ENCODE results near the gene GIMAP8. TPM values are rescaled to one million over a fixed set of nuclear protein-coding genes. Genes with fewer than 3 reads are reported as not detected.

The GIMAP8 gene
- total RNA-seq, 1 experiment from 2014 or later = not detected

GRCh38 chr7:150465414-150465813 lies 15.0 kb downstream of the GIMAP8 start:
- no peaks in the 10 kb centered on the region for H3K36me3 Mint-ChIP-seq (ENCODE audit: insufficient read depth in 1 of 3, low read depth in 3 of 3)
- no peak overlapping the region for H2BK120ac ChIP-seq (ENCODE audit: low read depth, low read length, poor library complexity, severe bottlenecking)
- H4K8ac ChIP-seq (replicated peaks; ENCODE audit: insufficient read length, low read depth, low read length) = no peak overlapping the region
- no peak overlapping the region for H4K91ac ChIP-seq (ENCODE audit: insufficient read length, low read depth, low read length)
- H3K79me2 ChIP-seq (ENCODE audit: insufficient read depth, low read length) = no peaks in the 10 kb centered on the region
- no peak overlapping the region for H2BK5ac ChIP-seq (ENCODE audit: insufficient read length, low read length)
- no peak overlapping the region for H2AFZ ChIP-seq (ENCODE audit: low read length)
- no peak for DNase-seq
- no peak overlapping the region for H3K56ac ChIP-seq (ENCODE audit: insufficient read length, low read depth, low read length)
- no peaks in the 10 kb centered on the region for H3K9me3 ChIP-seq (ENCODE audit: control insufficient read depth, low read depth, low read length)
- H3K27me3 Mint-ChIP-seq (ENCODE audit: low read depth) = peaks cover 74% of the 10 kb centered on the region
- H4K5ac ChIP-seq (ENCODE audit: insufficient read length, low read depth, low read length) = no peak overlapping the region
- no peaks in the 10 kb centered on the region for H3K4me1 ChIP-seq (ENCODE audit: insufficient read depth, low read length)
- H3K27me3 ChIP-seq (ENCODE audit: insufficient read depth, low read length) = no peaks in the 10 kb centered on the region
- no peaks in the 10 kb centered on the region for H4K20me1 ChIP-seq (ENCODE audit: control insufficient read depth, insufficient read depth, insufficient read length)
- no CpG with 5 or more reads among the region's 2 CpGs for WGBS (ENCODE audit: extremely low coverage, insufficient read length, low lambda C conversion rate)
- no peaks in the 10 kb centered on the region for H3K79me1 ChIP-seq (ENCODE audit: insufficient read depth, low read depth, low read length, poor library complexity, severe bottlenecking)
- no peak overlapping the region for H3K27ac Mint-ChIP-seq
- H3K18ac ChIP-seq (ENCODE audit: insufficient read length, low read depth, low read length) = no peak overlapping the region
- H2BK12ac ChIP-seq (ENCODE audit: insufficient read length, low read depth, low read length) = no peak overlapping the region
- no peak overlapping the region for H3K14ac ChIP-seq (ENCODE audit: insufficient read depth, low read length)
- no peak overlapping the region for H2BK20ac ChIP-seq (ENCODE audit: low read depth, low read length, poor library complexity, severe bottlenecking)
- peaks cover 13 to 14% of the 10 kb centered on the region in 2 experiments; a peak in 3 of 5 replicates for H3K9me3 Mint-ChIP-seq
- no peak overlapping the region for H3K27ac ChIP-seq (ENCODE audit: insufficient read length, low read depth, low read length)
- H3K4me3 Mint-ChIP-seq = no peak overlapping the region
- no peaks in the 10 kb centered on the region; a peak in 1 of 4 replicates for H3K4me1 Mint-ChIP-seq
- H3K23me2 ChIP-seq (ENCODE audit: insufficient read length, low read depth, low read length, poor library complexity, severe bottlenecking) = no peaks in the 10 kb centered on the region
- no peak overlapping the region for H3K4ac ChIP-seq (ENCODE audit: low read depth, low read length)
- no peak overlapping the region for H3K23ac ChIP-seq (ENCODE audit: insufficient read length, low read depth, low read length)
- no peak overlapping the region for H3T11ph ChIP-seq (ENCODE audit: low read length)
- no peak overlapping the region for H3K9ac ChIP-seq (ENCODE audit: extremely low read depth, insufficient read length, low read length)
- no peak overlapping the region for H3K4me2 ChIP-seq (ENCODE audit: insufficient read depth, insufficient read length, low read length)
- no peak for TF ChIP-seq CTCF (conservative IDR thresholded peaks at IDR 0.05)
- no peak overlapping the region for H2AK5ac ChIP-seq (ENCODE audit: insufficient read length, low read length)
- no peak overlapping the region for H2BK15ac ChIP-seq (ENCODE audit: low read depth, low read length)

Measured in H9 (cell line).